Activated CD8-positive, alpha-beta memory T cell treated with anti-CD3 and anti-CD28 coated beads, Interleukin-2, amount 50 U/mL, for 1 hour (primary cell): Measurements from ENCODE around the gene COQ2.

Experiments used
- DNase-seq: peaks from one replicate; pipeline ENCODE4 v3.0.0-alpha.2; 2020; ENCODE audit errors: extremely low read depth

Gene COQ2

GRCh38 chr4:83216959-83217683 lies 67.5 kb downstream of the COQ2 start:
- DNase-seq = no peak

- no peak for DNase-seq
Observed at GRCh38 chr4:83214079-83214478, 70.5 kb downstream of the COQ2 start.
